Stimulated activated memory B cell treated with anti-CD40 and anti-IgM and Interleukin-4, amounts not matched to agents 10 μg/mL and 1 μg/mL and 100 μg/mL, for 72 hours (primary cell): ENCODE measurements around the gene CKS1B.

ENCODE experiments used
- ATAC-seq: fragments of 150-1000 bp; cut with Tn5 transposase; 2 replicates; pipeline ENCODE4 v1.10.0; 2021
- H3K27ac Mint-ChIP-seq: one replicate; pipeline ENCODE4 v1.8.0; 2022; ENCODE audit warnings: mild to moderate bottlenecking, mixed read lengths
- H3K27me3 Mint-ChIP-seq: one replicate; pipeline ENCODE4 v1.8.0; 2022; ENCODE audit warnings: mixed read lengths
- H3K36me3 Mint-ChIP-seq: one replicate; pipeline ENCODE4 v1.8.0; 2022; ENCODE audit warnings: mixed read lengths
- H3K4me1 Mint-ChIP-seq: one replicate; pipeline ENCODE4 v1.8.0; 2022; ENCODE audit warnings: mixed read lengths
- H3K4me3 Mint-ChIP-seq: one replicate; pipeline ENCODE4 v1.8.0; 2022; ENCODE audit warnings: mild to moderate bottlenecking, moderate library complexity, mixed read lengths
- H3K9me3 Mint-ChIP-seq: one replicate; pipeline ENCODE4 v1.8.0; 2022; ENCODE audit warnings: mixed read lengths

CKS1B gene

GRCh38 chr1:155016231-155016831 lies 41.9 kb downstream of the CKS1B start:
- Mint-ChIP-seq H3K4me1 (peaks cover 75% of the 10 kb centered on the region), H3K4me3 (peak overlapping the region; percentile 65)
- peak; percentile 69 for ATAC-seq

DNA sequence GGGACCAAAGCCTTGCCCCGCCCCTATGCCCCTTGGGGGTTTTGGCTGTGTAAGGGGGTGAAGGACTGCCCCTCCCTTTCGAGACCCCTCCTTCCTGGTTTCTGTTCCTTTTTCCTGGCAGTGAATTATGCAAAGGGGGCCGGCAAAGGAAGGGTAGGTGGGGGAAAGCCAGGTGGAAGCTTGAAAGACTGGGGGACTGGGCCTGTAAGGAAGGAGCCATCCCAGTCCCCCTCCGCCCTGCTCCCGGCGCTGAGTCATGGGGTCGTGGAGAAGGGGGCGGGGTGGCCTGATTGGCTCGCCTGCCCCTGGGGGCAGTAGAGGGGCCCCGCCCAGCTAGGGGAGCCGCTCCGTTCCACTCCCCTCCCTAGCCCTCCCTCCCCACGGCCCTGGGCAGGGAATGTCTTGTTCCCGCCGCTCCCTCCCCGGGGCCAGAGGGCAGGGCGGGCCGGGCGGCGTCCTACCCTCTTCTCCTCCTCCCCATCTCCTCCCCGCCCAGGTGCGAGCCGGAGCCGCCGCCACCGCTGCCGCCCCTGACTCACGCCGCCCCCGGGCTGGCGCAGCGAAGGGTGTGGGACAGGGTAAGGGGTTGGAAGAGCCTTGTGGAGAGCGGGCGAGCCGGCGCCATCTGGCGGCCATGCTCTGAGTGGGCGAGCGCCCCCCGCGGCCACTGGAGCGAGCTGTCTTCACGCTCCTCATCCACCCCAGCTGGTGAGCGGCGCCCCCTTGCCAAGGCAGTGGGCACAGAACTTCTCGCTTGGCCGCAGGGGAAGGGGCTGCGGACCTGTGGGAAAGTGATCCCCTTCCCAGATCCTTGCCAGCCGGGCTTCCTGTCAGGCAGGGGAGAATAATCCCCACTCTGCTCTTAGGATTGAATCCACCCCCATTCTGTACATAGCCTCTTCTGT lies 42.8 kb downstream of the CKS1B start:
- H3K36me3 Mint-ChIP-seq: peaks cover 12% of the 10 kb centered on the region
- H3K9me3 Mint-ChIP-seq: no peaks in the 10 kb centered on the region
- no peaks in the 10 kb centered on the region for H3K27me3 Mint-ChIP-seq
- peak overlapping the region; percentile 79 for H3K4me3 Mint-ChIP-seq
- H3K27ac Mint-ChIP-seq: peak overlapping the region; percentile 88
- ATAC-seq: peak; percentile 84
- H3K4me1 Mint-ChIP-seq: peaks cover 75% of the 10 kb centered on the region

More at GRCh38 chr1:155016231-155016831, 41.9 kb downstream of the CKS1B start:
- Mint-ChIP-seq H3K36me3 (peaks cover 12% of the 10 kb centered on the region), H3K27me3 (no peaks in the 10 kb centered on the region), H3K9me3 (no peaks in the 10 kb centered on the region), H3K27ac (peak overlapping the region; percentile 88)

DNA sequence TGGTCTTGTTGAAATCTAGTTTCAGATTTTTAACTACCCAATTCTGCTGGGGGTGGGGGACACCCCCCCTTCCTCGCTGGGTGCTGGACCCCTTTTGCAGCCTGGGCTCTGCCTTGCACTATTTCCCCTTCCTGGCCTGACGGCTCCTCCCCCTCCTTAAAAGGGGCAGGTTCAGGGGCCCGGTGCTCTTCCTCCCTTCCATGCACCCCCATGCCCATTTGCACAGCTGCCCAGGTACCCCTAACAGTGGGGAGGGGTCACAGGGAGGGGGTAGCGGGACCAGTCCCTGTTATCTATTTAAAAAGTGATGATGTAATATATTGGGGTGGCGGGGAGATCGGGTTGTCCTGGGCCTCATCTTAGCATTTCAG lies 43.5 kb downstream of the CKS1B start:
- ATAC-seq: peak; percentile 6
- Mint-ChIP-seq H3K27ac (peak overlapping the region; percentile 88), H3K36me3 (peaks cover 12% of the 10 kb centered on the region), H3K27me3 (no peaks in the 10 kb centered on the region), H3K4me3 (peak overlapping the region; percentile 79), H3K9me3 (no peaks in the 10 kb centered on the region), H3K4me1 (peaks cover 68% of the 10 kb centered on the region)

DNA sequence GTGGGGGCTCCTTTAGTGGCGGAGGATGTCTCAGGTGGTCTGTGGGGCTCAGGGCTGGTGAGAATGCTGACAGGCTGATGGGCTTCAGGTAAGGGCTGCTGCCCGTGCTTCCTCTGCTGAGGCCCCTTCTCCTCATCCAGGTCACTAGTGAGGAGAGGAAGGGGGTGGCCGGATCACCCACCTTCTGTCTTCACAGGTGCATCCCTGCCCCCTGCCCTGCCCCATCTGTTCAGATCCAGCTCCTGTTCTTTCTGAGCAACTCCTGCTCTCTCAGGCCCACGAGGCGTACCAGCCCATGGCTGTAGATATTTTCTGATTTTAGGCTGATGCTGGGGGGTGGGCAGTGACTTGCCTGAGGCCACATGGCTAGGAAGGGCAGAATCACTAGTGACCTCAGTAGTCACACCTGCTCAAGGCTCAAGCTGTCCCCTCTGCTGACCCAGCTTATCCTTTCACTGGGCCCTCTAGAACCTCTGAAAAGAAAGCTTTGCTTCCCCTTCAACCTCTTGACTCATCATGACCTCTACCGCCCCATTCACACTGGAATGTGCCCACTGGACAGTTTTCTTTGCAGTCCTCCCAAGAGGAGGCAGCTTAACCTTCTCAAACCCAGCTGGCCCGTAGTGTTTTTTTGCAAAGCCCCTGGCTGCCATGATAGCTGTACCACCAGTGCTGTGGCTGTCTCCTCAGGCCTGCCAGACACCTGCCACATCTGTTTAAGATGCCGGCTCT lies 44.3 kb downstream of the CKS1B start:
- Mint-ChIP-seq H3K9me3 (no peaks in the 10 kb centered on the region), H3K27ac (peak overlapping the region; percentile 88), H3K4me1 (peaks cover 60% of the 10 kb centered on the region), H3K27me3 (no peaks in the 10 kb centered on the region), H3K4me3 (no peak overlapping the region), H3K36me3 (peaks cover 7% of the 10 kb centered on the region)
- ATAC-seq: no peak

DNA sequence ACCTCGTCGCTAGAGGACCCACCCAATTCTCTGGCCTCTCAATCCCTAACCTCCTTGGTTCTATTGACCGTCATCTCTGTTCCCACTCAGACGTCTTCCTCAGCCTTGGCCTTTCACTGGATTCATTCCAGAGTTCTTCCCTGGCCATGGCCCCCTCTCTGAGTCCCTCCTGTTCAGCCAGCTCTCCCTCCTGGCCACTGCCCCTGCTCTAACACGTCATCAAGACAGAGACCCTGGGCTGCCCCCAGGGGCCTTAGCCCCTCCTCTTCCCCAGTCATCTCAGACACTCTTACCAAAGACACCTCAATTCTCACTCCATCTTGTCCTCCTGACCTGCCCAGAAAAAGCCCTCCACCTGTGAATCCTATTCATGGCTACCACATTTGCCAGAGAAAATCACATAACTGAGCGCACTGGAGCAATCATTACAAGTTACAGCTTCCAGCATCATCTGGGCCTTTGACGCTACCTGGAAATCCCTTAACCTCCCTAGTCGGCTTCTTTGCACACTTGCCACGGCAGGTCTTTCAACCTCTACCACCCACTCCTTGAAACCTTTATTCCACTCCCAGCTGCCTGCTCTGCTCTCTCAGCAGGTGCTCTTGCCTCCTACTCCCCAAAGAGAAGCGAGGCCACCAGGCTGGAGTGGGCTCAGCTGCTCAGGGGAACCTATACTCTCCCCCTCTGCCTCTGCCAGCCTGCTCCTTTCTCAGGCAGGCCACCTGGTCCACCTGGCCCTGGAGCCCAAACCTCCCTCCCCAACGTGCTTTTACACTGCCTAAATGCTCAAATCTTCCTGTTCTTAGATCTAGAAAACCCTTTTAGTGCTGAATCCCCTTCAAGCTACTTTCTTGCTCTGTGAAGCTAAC lies 45.1 kb downstream of the CKS1B start:
- no peaks in the 10 kb centered on the region for H3K9me3 Mint-ChIP-seq
- no peaks in the 10 kb centered on the region for H3K27me3 Mint-ChIP-seq
- H3K36me3 Mint-ChIP-seq: peaks cover 7% of the 10 kb centered on the region
- no peak for ATAC-seq
- peak overlapping the region; percentile 88 for H3K27ac Mint-ChIP-seq
- peaks cover 56% of the 10 kb centered on the region for H3K4me1 Mint-ChIP-seq
- H3K4me3 Mint-ChIP-seq: peak overlapping the region; percentile 19

DNA sequence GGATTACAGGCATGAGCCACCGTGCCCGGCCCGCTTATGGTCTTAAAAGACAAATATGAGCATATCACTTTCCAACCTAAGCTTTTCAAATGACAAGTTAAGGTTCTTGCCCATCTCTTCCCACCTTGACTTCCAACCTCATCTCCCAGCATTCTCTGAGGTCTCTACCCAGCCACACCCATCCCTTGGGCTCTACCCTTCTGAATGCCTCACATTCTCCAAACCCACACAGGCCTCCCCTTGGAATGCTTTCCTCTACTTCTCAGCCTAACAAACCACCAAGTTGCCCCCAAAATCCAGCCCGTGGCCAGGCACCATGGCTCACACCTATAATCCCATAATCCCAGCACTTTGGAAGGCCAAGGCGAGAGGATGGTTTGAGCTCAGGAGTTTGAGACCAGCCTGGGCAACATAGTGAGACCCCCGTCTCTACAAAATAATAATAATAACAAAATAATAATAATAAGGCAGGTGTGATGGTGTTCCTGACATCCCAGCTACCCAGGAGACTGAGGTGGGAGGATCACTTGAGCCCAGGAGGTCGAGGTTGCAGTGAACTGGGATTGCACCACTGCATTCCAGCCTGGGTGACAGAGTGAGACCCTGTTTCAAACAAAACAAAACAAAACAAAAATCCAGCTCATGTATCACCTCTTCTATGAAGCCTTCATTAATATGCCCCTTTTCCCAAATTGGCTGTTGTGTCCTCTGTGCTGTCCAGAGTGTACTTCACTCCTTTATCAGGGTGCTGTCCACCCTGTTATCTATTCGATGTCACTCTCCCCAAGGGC lies 47.9 kb downstream of the CKS1B start:
- Mint-ChIP-seq H3K36me3 (peaks cover 7% of the 10 kb centered on the region), H3K27me3 (no peaks in the 10 kb centered on the region), H3K4me3 (no peak overlapping the region), H3K9me3 (no peaks in the 10 kb centered on the region), H3K4me1 (peaks cover 35% of the 10 kb centered on the region), H3K27ac (peak overlapping the region; percentile 70)
- no peak for ATAC-seq

GRCh38 chr1:155022927-155023236 lies 48.4 kb downstream of the CKS1B start:
- Mint-ChIP-seq H3K4me1 (peaks cover 30% of the 10 kb centered on the region), H3K27ac (no peak overlapping the region), H3K4me3 (no peak overlapping the region), H3K27me3 (no peaks in the 10 kb centered on the region), H3K36me3 (peaks cover 7% of the 10 kb centered on the region), H3K9me3 (no peaks in the 10 kb centered on the region)
- no peak for ATAC-seq

DNA sequence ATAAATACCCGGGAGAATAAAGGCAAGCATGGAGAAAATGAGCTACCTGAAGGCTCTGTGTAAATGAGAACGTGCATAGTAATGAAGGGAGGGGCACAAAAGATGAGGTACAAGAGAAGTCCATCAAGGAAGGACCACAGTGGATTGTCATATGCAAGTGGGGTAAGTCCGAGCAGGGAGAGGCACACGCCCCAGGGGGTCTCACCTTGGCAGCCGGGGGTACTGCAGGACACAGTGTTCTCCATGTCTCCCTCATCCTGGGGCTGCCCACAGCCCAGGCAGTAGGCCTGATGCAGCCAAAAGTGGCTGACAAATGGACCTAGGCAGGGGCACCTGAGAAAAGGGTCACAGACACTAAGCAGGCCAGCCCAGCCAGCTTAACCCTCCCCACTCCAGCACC lies 49.1 kb downstream of the CKS1B start:
- Mint-ChIP-seq H3K4me1 (peaks cover 24% of the 10 kb centered on the region), H3K4me3 (no peak overlapping the region), H3K9me3 (no peaks in the 10 kb centered on the region), H3K36me3 (peaks cover 7% of the 10 kb centered on the region), H3K27me3 (no peaks in the 10 kb centered on the region), H3K27ac (no peak overlapping the region)
- no peak for ATAC-seq

- peaks cover 6% of the 10 kb centered on the region for H3K36me3 Mint-ChIP-seq
- H3K27me3 Mint-ChIP-seq: no peaks in the 10 kb centered on the region
- H3K9me3 Mint-ChIP-seq: no peaks in the 10 kb centered on the region
- H3K4me1 Mint-ChIP-seq: peaks cover 23% of the 10 kb centered on the region
- no peak overlapping the region for H3K27ac Mint-ChIP-seq
- H3K4me3 Mint-ChIP-seq: no peak overlapping the region
- no peak for ATAC-seq
Observed at GRCh38 chr1:155024315-155024714, 49.8 kb downstream of the CKS1B start.

DNA sequence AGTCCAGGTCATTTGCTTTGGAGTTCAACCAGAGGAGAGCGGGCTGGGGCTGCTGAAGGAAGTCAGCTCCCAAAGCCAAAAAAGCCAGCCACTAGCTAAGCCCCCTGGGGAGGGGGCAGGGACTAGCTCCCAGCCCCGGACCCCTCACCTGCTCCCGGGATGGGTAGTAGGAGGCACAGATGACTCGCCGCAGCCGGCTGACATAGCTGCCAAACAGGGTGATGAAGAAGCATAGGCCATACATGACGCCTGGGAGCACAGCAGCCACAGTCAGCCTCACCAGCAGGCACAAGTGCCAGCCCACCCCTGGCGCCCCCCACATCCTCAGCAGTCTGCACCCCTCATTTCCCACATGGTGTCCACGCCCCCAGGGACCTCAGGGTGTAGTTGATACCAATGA lies 51.7 kb downstream of the CKS1B start:
- Mint-ChIP-seq H3K4me1 (peaks cover 12% of the 10 kb centered on the region), H3K9me3 (no peaks in the 10 kb centered on the region), H3K27me3 (no peaks in the 10 kb centered on the region), H3K27ac (no peak overlapping the region), H3K4me3 (no peak overlapping the region), H3K36me3 (no peaks in the 10 kb centered on the region)
- no peak for ATAC-seq

- peaks cover 8% of the 10 kb centered on the region for H3K4me1 Mint-ChIP-seq
- H3K27me3 Mint-ChIP-seq: no peaks in the 10 kb centered on the region
- no peaks in the 10 kb centered on the region for H3K9me3 Mint-ChIP-seq
- ATAC-seq: no peak
- no peaks in the 10 kb centered on the region for H3K36me3 Mint-ChIP-seq
- H3K4me3 Mint-ChIP-seq: no peak overlapping the region
- H3K27ac Mint-ChIP-seq: no peak overlapping the region
Observed at GRCh38 chr1:155026588-155026987, 52.1 kb downstream of the CKS1B start.
